ENCODE data around the gene PRPF6.

The PRPF6 gene

DNA sequence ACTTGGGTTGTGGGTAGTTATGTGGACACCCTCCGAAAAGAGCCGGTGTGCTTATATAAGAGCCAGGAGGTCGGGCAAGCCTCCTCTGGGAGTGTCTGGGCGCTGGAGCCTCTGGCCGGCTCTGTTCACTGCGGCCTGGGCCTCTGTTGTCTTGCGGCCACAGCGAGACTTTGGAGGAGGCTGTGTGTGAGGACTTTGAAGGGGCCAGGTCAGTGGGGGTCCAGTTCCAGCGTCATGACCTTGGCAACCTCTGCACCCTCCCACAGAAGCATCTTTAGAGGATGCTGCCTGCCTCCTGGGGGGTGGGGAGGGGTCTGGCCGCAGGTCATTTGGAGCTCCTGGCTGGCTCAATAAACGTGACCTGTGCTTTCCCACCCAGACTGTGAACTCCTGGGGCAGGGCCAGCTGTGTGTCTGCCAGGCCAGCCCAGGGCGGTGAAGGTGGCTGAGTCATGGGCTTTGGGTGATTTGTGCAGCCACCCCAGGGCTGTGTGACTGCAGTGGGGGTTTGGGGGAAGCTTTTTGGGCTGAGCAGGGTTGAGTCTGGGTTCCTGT, 83.3 kb downstream of the PRPF6 start:
- DNase-seq, result peak; percentile 66
- in situ Hi-C loops (cut with HindIII; ENCODE audit: low pct_ligation_motif_present, low pct_unique_long_range_greater_than_20kb, low sequenced_read_pairs), result no loop called here

DNA sequence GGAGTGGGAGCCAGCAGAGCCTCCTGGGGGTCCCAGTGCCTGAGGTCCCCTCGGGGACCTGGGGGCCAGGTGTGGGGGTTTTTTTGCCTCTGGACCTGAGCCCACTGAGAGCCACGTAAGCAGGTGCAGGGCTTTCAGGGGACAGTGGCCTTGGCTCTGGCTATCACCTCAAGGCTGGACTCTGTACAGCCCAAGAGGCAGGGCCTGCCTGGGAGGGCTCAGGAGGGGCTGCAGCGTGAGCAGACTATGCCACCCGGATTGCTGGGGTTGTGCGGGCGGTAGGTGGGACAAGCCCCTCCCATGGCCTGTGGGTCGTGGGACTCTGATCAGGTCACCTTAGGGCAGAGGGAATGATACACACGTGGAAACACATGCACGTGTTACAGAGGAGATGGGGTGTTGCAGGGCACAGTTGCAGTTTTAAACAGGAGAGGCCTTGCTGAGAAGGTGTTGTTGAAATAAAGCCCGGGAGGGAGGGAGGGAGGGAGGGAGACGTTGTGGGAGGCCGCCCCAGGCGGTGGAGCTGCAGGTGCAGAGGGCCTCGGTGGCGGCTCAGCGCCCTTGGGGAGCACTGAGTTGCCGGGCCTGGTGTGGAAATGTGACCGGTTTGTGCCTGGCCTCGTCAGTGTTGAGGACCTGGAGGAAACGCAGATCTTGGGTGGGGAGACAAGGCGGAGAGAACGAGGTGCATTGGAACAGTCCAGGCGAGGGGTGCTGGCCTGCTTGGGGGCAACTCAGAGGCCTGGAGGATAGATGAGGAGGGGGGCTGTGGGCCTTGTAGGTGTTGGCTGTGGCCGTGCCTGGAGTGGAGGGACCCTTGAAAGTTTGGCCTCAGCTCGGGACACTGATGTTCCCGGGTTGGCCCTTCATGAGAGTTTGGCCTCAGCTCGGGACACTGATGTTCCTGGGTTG, 84.4 kb downstream of the PRPF6 start:
- DNase-seq, result no peak
- in situ Hi-C loops (cut with HindIII; ENCODE audit: low pct_ligation_motif_present, low pct_unique_long_range_greater_than_20kb, low sequenced_read_pairs), result no loop called here

DNA sequence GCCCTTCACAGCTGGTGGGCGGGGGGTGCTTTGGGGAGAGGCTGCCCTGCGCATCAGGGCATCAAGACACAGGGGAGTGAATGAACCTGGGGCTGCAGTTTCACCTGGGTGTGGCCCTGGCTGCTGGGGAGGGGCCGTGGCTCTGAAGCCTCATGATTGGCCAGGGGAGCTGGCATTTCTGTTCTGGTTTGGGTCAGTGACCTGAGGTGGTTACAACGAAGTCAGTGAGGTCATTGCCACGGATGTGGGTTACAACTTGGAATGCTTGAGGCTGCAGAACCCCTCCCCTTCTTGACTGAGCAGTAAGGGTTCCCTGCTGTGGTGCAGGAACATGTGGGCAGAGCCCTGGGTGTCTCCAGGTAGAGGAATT, 85.0 kb downstream of the PRPF6 start:
- DNase-seq, result peak; percentile 92
- in situ Hi-C loops (cut with HindIII; ENCODE audit: low pct_ligation_motif_present, low pct_unique_long_range_greater_than_20kb, low sequenced_read_pairs), result no loop called here

DNA sequence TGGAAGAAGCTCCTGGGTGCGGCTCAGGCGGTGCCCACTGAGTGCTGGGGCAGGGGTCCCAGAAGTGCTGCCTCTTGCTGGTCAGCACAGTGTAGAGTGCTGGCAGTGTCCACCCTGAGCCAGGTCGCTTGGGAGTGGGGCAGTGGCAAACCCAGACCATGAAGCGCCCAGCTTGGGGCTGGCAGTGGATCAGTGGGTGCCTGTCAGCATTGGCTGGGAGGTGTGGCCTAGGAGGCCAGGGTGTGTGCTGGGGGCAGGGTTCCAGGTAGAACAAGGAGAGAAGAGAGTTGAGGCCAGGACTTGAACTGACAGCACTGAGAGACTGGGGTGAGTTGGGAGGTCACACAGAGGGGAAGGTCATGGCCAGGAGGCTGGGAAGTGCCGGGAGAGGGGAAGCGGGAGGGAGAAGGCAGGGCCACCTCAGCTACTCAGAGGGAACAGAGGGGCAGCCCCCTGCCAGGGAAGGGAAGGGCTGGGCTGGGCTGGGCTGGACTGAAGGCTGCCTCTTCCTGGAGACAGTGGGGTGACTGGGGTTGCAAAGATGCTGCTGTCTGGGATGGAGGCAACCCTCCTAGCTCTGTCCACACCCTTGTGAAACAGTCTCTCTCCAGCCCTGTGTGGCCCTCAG, 86.2 kb downstream of the PRPF6 start:
- no peak for DNase-seq
- in situ Hi-C loops (cut with HindIII; ENCODE audit: low pct_ligation_motif_present, low pct_unique_long_range_greater_than_20kb, low sequenced_read_pairs), result no loop called here

DNA sequence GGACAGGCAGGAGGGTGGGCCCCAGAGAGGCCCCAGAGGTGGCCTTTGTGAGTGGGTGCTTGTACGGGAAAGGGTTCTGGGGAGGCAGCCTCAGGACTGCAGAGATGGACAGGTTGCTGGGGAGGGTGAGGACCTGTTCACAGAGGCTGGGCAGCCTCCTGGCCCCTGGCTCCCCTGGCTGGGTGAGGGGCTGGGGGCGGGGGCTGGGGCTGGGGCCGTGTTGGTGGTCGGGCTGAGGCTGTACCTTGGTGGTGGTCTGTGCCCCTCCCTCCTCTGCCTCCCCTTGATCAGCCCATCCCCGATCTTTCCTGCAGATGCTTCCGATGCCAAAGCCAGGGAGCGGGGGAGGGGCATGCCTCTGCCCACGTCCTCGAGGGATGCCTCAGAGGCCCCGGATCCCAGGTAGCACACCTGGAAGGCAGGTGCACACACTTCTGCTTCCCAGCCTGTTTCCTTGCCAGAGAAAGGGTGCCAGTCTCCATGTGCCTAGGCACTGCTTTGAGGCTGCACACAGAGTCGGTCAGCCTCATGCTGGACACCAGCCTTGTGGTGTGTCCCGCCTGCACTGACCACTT, 86.9 kb downstream of the PRPF6 start:
- in situ Hi-C loops (cut with HindIII; ENCODE audit: low pct_ligation_motif_present, low pct_unique_long_range_greater_than_20kb, low sequenced_read_pairs), result no loop called here

DNA sequence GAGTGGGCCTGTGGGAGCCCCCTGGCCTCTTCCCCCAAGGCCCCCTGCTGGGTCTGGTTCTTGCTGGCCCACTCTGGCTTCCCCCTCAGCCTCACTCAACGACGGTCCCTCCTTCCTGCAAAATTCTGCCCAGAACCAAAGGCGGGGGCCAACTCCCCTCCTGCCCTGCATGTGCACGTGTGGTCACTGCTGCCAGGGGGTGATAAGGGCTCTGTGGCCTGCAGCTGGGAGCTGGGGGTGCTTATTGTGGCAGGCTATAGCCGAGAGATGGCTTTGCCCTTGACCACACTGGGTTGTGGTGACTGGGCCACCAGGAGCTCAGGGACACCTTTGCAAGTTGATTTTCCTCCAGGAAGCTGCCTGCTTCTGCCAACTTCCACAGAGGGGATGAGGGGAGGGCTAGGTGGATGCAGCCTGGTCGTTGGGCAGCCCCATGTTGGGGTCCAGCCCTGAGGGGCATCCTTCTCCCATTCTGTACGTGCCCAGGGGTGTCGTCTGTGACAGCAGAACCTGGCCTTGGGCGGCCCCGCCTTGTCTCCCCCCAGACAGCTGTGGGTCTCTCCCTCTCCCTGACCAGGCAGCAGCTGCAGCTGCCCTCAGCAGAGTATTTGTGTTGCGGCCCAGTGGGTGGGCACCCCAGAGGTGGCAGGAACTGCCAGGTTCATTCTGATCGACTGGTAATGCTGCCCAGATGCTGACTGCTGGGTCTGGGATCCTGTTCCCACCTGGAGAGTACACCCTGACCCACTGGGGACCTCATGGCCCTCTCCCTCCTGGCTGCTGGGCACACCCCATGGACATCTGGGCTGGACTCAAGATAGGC, 87.7 kb downstream of the PRPF6 start:
- no peak for DNase-seq
- in situ Hi-C loops (cut with HindIII; ENCODE audit: low pct_ligation_motif_present, low pct_unique_long_range_greater_than_20kb, low sequenced_read_pairs), result no loop called here

More for the DNA sequence above, 86.9 kb downstream of the PRPF6 start:
- DNase-seq, result no peak

DNA sequence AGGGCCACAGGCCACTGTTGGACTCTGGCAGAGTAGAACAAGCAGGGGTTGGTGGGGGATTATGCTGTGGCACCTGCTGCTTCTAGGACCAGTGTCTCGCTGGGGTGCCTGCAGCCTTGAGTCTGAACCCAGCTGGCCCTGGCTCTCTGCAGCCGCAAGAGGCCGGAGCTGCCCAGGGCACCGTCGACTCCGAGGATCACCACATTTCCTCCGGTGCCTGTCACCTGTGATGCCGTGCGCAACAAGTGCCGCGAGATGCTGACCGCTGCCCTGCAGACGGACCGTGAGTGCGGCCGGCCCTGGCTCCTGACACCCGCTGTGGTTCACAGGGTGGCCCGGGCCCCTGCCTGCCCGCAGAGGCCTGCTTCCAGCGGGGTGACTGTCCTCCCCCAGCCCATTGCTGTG, 88.3 kb downstream of the PRPF6 start:
- in situ Hi-C loops (cut with HindIII; ENCODE audit: low pct_ligation_motif_present, low pct_unique_long_range_greater_than_20kb, low sequenced_read_pairs), result no loop called here
- DNase-seq, result no peak

DNA sequence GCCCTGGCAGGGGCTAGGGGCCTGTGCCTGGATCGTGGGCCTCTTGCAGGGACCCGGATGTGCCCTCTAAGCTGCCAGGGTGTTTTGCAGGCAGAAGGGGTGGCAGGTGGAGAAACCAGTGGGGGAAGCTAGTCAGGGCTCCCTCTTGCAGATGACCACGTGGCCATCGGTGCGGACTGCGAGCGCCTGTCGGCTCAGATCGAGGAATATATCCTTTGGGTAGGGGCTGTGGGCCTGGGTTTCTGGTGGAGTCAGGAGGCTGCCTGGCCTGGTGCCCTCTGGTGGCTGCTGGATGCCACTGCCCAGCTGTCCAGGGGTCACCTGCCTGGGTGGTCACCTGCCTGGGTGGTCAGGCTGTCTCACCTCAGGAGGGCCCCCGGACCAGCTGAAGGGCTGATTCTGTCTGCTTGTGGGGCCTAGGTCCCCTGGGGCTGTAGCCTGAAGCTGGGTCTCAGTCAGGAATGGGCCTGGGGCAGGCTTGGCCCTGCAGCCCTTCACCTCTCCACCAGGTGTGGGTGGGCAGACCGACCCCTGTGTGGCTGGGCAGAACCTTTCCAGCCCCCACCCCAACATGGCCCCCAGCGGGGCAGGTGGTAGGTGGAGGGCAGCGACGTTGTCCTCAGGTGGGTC, 88.8 kb downstream of the PRPF6 start:
- peak; percentile 33 for DNase-seq
- in situ Hi-C loops (cut with HindIII; ENCODE audit: low pct_ligation_motif_present, low pct_unique_long_range_greater_than_20kb, low sequenced_read_pairs), result no loop called here

DNA sequence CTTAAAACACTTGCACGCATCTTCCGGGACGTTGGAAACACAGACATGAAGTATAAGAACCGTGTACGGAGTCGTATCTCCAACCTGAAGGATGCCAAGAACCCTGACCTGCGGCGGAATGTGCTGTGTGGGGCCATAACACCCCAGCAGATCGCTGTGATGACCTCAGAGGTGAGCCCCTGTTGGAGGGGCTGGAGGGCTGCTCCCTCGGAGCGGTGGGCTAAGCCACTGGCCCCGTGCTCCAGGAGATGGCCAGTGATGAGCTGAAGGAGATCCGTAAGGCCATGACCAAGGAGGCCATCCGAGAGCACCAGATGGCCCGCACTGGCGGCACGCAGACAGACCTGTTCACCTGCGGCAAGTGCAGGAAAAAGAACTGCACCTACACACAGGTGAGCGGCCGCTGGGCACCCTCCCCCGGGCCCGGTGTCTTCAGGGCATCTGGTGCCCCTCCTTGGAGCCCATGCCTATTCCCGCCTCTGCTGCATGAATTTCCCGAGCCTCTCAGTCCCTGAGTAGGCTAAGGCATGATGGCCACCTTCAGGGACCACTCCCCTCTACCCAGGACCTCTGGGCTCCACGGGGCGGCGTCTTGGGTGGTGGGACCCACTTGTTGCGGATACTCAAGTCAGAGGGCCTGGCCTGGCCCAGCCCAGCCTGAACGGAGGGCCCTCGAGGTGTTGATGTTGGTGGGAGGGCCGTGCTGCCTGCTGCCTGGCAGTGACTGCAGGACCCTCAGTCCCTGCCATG, 89.5 kb downstream of the PRPF6 start:
- no peak for DNase-seq
- in situ Hi-C loops (cut with HindIII; ENCODE audit: low pct_ligation_motif_present, low pct_unique_long_range_greater_than_20kb, low sequenced_read_pairs), result no loop called here

DNA sequence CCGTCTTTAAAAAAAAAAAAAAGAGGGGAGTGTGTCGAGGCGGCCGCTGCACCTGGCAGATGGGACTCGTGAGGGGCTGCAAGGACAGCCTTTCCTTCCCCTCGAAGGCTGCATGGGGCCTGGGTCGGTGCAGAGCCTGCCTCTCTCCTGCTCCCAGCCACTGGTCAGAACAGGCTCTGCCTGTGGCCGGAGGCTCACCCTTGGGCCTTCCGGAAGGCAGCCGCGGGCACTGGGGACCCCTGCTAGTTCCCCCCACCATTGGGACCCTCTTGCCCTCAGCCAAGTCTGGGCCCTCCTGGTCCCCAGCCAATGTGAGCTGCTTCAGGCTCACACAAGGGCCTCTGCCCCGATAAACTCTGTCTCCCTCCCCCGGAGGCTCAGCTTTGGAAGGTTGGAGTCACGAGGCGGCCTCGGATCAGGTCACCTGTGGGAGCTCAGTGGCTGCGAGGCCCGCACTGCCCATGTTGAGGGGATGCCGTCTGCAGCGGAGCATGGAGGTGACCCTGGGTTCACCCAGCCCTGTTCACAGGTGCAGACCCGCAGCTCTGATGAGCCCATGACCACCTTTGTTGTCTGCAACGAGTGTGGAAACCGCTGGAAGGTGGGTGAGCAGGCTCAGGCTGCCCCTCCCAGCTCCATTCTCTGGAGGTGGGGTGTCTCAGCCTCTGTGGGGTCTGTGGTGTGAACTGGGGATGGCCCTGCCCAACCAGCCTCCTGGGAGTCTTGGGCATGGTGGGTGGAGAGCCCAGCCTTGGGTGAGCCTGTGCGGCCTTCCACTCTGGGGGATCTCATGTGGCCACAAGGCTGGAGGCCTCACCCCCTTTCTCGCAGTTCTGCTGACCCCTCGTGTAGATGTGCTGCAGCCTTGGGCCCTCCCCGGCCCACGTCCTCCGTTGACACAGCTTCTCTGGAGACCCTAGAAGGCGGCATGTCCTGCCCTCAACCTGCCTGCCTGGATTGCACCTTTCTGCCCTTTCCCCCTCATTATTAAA, 90.7 kb downstream of the PRPF6 start:
- in situ Hi-C loops (cut with HindIII; ENCODE audit: low pct_ligation_motif_present, low pct_unique_long_range_greater_than_20kb, low sequenced_read_pairs), result no loop called here
- no peak for DNase-seq

DNA sequence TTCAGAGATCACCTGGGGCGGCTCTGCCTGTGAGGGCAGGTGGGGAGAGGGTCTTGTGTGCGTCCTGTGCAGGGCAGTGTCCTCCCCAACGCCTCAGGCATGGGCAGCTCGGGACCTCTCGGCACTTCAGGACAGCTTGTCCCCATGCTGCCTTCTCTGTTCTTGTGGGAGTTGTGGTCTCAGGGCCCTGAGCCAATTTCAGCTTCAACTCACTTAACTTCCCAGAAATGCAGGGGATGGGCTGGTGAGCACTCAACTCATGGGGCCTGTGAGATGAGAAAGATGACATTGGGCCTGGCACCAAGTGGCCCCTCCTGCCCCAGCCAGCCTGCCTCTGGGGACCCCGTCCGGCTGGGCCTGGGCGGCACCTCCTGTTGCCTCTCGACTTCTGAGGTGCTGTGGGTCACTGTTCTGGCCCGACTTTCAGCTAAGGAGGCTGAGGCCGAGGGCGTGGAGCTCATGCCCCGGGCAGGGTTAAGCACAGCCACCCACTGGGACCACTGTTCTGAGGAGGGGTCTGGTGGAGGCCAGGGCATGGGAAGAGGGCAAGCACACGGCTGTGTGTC, 91.6 kb downstream of the PRPF6 start:
- in situ Hi-C loops (cut with HindIII; ENCODE audit: low pct_ligation_motif_present, low pct_unique_long_range_greater_than_20kb, low sequenced_read_pairs), result no loop called here
- DNase-seq, result no peak

DNA sequence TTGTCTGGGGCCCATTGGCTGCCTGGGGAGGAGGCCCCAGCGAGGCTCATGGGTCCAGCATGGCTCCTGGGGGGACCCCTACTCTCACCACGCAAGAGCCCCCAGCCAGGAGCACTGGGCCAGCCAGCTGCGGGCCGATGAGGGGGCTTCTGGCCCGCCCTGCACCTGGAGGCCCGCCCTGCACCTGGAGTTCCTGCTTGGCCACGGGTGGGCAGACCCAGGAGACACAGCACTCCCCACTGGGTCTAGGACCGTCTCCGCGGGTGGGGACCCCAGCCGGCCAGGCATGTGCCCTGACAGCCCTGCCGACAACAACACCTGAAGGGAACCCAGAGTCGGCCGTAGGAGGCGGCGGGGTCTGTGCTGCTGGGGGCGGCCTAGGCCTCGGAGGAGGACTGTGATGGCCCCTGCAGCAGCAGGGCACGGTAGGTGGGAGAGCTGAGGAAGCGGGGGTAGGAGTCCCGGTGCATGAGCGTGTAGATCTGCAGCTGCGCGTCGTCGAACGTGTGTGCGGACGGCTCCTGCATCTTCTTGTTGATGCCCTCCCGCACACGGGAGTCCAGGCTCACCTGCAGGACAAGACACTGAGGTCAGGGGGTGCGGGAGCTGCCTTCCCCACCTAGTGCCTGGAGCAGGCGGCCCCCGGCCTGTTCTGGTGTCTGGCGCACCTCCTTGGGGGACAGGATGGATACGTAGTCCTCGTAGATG, 92.7 kb downstream of the PRPF6 start:
- in situ Hi-C loops (cut with HindIII; ENCODE audit: low pct_ligation_motif_present, low pct_unique_long_range_greater_than_20kb, low sequenced_read_pairs), result no loop called here
- DNase-seq, result no peak

DNA sequence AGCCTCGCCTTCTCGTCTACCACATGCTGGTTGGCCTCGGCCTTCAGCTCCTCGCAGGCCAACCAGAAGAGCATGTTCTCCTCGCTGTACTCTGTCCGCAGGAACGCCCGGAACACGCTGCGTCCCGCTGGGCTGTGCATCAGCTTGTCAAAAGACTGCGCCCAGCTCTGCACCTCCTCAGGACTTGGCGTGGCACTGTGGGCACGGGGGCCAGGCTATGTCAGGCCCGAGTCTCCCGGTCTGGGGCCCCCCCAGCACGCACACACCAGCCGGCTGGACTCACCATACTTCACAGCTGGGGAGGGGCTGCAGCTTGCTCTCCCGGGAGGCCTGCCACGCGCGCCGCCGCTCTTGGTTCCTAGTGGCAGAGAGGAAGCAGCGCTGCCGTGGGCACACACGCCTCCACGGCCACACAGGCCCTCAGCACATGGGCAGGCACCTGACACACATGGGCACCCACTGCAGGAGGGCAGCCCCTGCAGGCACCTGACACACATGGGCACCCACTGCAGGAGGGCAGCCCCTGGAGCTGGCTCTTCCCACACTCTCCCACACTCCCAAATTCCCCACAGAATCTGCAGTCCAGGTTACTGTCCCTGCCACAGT, 93.4 kb downstream of the PRPF6 start:
- in situ Hi-C loops (cut with HindIII; ENCODE audit: low pct_ligation_motif_present, low pct_unique_long_range_greater_than_20kb, low sequenced_read_pairs), result no loop called here
- DNase-seq, result no peak

DNA sequence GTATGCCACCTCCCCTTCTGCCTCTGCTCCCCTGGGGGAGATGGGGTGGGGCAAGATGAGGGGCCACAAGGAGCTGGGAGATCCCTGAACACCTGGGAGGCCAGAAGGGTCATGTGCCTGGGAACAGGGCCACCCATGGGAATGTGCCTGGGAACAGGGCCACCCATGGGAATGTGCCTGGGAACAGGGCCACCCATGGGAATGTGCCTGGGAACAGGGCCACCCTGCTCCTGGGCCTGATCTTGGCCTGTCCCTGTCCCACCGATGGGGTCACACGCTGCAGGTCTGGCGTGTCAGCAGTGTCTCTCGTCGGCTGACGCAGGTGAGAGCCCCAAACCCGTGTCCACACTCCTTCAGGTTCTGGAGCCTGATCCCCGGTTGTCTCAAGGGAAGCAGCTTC, 94.0 kb downstream of the PRPF6 start:
- DNase-seq, result no peak
- in situ Hi-C loops (cut with HindIII; ENCODE audit: low pct_ligation_motif_present, low pct_unique_long_range_greater_than_20kb, low sequenced_read_pairs), result no loop called here

DNA sequence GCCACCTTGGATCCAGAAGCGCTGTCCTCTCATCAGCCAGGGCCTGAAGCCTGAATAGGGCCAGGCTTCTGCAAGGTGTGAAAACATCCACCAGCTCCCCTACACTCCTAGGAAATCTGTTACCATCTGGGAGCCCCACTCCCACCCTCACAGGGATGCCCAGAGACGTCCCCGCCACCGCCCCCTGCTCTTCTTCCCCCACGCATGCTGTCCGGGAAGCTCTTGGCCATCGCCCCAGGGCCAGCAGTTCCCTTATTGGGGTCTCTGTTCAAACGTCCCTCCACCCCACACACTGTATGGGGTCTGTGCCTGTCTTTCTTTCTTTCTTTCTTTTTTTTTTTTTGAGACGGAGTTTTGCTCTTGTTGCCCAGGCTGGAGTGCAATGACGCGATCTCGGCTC, 94.6 kb downstream of the PRPF6 start:
- DNase-seq, result no peak
- in situ Hi-C loops (cut with HindIII; ENCODE audit: low pct_ligation_motif_present, low pct_unique_long_range_greater_than_20kb, low sequenced_read_pairs), result no loop called here

All from ACHN (cell line).